Activated CD4-positive, alpha-beta T cell treated with anti-CD3 and anti-CD28 coated beads, Interleukin-2, amount 50 U/mL, for 16 hours (primary cell): Measurements from ENCODE around the gene HS3ST3B1.

Source experiments
- DNase-seq: peaks from one replicate; pipeline ENCODE4 v3.0.0-alpha.2; 2020

Gene HS3ST3B1

DNA sequence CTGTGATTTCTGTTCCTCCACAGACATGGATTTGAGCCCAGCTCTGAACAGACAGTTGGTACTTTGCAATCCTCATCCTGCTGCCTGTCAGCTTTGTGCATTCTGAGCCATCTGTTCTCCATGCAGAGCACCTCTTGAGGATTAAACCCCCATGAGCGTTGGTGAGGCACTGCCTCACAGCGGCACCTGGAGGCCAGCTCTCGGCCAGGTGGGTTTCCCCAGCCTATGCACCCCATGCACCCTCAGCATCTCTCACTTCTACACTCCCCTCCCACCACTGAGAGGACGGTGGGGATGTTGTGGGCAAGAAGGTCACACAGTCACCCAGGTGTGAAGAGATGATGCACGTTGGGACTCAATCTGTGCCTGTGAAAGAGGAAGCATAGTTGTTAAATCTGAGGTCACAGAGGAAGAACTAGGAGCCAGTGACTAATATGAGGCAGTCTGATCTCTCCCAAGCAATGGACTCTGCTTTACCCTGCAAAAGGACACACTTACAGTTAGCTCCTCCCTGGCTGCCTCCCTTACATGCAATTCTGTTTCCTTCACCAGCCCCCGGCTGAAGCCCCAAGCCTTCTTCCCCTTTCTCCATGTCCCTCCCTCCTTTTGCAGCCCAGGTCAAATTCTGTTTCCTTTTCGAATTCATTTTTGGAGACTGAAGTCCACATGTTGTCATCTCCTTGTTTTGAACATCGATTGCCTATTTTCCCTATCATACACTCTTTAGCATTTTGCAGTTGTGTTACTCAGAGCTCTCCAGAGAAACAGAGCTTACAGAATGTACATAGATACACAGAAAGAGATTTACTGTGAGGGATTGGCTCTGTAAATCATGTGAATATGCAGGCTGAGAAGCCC lies 58.5 kb downstream of the HS3ST3B1 start:
- peak; percentile 52 for DNase-seq

DNA sequence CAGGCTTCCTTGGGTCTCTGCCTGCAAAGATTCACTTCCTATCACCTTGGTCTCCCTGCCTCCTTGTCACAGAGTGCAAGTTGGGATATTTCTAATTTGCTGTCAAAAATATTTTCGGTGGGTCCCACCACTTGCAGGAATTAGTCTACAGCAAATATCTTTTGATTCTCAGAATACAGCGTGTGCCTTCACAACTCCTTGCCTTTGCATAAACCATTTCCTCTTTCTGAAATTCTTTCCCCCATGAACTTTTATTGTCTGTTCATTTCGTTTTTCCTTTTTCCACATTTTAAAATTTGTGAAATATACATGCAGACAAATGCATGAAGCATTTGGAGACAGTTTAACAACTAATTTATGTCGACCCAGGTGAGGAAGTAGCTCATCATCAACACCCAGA lies 60.0 kb downstream of the HS3ST3B1 start:
- DNase-seq = no peak

DNA sequence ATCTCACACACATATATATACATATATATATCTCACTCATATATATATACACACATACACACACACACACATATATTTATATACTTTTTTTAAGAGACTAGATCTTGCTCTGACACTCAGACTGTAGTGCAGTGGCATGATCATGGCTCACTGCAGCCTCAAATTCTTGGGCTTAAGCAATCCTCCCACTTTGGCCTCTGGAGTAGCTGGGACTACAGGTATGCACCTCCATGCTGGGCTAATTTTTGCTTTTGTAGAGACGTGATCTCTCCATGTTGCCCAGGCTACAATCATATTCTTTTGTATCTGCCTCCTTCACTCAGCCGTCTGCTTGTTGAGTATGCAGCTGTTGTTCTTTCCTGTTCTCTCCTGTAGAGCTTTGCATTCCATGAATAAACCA lies 60.6 kb downstream of the HS3ST3B1 start:
- DNase-seq = no peak

DNA sequence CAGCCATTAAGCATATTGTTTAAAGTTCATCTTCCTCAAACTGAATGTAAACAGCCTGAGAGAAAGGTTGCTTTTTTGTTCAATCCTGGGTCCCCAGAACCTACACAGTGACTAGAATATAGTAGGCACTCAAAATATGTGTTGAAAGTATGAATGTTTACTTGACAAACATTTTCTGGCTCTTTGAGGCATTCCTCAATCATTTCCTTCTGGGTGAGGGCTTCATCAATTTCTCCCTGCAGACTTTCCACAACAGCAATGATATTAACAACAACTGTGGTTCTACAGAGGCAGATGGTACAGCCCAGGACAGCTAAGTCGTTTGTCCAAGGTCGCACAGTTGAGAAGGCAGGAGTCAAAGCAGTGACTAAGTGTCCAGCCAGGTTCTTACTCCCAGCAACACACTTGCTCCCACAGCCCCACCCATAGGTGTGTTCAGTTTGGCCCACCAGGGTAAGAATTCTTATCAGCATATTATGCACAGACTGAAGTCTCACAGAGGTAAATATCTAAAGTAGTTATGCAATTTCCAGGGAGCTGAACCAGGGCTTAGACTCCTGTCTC lies 61.1 kb downstream of the HS3ST3B1 start:
- DNase-seq = no peak

DNA sequence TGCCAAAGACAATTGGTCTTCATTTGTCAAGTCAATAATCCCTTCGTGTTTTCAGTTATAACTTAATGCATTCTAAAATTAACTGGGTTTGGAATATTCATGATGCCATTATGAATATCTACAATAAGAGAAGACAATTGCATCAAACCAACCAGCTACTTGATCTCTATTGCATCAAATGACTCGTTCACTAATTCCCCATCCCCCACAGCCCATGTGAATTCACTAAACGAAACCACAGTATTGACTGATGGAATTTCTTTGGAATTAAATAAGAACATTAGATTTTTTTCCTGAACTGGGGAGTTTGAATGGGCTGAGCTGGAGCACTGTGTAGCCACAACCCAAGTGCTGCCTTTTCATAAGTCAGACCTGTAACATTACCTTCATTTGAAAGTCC lies 65.3 kb downstream of the HS3ST3B1 start:
- no peak for DNase-seq

DNA sequence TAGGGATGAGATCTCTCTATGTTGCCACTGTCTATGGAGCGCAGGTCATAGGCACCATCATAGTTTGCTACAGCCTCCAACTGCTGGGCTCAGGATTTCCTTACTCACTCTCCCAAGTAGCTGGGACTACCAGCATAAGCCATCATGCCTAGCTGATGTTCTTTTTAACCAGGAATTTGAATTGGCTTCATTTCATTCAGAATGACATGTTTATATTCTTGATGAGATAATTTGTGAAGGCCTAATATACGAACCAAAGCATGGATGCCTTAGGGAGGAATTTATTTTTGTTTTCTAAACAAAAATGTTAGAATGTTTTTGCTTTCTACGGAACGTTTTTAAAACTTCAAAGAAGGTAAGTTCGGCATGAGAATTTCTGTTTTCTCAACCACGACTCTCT lies 71.6 kb downstream of the HS3ST3B1 start:
- no peak for DNase-seq

DNA sequence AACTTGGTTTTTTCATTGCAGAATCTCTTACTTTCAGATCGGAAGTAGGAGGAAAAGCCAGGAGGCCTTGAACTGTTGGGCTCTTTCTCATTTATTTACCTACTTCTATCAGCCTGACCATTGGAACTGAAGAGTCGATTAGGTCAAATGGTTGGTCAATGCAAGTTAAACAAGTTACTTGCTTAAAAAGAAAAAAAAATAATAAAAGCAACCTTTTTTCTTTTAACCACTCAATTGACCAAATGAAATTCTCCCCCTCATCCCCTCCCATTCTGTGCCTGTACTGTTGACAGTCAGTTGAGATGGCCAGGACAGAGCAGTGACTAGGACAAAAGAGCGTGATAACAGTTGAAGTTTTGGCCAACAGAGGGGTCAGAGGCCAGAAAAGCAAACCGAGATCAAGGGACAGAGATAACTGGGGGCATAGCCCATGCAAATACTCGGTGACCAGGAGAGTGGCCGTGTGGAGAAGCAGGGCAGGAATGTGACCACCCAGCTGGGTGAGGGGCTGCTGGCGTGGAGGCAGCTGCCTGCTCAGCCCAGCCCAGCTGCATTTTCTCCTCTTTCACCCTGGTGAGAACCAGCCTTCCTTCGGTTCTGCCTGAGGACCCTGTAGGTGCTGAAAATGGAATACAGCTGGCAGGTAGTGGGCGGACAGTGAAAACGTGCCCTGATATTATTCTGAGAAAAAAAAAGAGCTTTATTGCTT lies 72.2 kb downstream of the HS3ST3B1 start:
- no peak for DNase-seq

DNA sequence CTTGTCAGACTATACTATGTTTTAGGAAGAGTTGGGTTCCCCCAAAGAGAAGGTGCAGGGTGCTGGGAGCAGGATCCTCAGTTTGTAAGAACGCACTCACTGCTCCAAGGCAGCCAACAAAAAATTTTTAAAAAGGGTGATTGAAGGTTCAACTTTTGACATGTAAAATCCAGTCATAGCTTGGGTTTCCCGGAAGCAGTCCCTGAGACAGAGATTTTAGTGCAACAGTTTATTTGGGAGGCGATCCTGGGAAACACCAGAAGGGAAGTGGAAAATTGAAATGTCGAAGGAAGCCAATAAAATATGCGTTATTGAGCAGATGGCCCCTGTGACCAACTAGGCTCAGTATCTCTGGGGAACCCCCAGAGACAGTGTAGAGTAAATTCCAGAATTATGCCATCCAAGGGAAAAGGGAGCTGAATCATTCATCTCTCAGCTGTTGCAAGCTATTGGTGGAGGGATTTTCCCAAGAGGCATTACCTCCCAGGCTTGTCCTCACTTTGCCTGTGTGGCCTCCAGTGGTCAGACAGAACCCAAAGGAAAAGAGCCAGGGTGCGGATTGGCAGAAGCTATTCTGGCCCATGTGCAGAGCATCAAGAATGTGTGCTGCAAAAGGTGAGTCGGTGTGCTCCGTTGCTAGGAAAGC lies 72.9 kb downstream of the HS3ST3B1 start:
- no peak for DNase-seq

DNA sequence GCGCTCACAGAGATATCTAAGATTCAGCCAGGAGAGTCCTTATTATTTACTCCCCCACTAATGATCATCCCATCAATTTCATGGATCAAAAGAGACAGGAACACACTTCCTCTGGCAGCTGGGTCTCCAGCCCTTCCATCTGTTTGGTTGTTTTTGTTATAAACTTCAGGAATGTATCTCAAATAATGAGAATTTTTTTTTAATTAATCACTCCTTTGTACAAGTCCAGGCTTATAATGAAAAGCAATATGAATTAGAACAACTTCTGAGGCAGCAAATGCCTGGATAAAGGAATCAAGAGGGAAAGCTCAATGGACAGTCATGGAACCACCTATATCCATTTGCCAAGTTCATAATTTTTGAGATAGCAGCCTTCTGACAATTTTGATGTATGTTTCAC lies 73.4 kb downstream of the HS3ST3B1 start:
- DNase-seq = no peak

DNA sequence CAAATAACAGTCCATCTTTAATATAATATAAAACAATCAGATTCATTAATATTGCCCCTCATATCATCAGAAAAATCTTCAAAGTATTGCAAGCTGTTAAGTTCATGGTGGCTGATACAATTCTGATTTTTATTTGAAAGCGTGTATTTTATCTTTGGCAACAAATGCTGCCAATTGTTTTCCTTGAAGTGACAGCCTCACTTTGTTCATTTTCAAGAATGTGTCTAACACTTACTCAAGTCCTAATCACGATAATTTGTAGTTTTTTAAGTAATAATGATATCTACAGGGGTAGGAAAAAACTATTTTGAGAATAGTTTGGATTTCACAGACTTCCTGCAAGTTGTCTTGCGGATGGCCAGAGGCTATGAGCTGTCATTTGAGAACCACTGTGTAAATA lies 75.8 kb downstream of the HS3ST3B1 start:
- no peak for DNase-seq

DNA sequence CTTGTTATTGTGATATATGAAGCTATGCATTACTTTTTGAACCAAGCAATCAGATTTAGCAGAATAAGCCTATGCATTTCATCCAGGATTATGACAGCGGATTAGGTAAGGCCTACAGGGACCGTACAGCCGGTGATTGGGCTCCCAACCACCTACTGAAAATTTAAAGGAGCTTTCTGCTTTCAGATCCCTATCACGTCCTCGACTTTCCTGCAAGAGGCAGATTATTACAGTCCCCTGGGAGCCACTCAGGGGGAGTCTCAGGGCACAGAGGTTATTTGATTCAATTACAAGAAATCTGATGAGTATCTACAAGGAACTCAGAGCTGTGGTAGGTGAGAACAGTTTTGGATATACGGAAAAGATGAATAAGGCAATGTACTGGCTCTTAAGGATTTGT lies 80.7 kb downstream of the HS3ST3B1 start:
- DNase-seq = no peak

DNA sequence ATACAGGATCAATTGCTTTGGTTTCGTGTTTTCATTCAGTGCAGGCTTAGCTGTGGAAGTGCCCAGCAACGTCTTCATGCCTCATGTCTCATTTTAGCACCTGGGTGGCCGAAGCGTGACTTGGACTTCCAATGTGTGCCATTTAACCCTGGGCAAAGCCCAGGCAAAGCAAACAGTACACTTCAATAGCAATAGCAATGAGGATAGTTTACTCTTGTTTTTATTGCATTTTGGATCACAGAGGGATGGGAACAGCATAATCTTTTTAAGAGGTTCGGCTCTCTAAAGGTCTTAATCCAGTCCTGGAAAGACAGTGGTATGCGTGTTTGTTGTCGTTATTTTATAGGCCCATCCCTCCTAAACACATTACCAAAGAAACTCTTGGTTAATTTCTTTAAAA lies 86.2 kb downstream of the HS3ST3B1 start:
- no peak for DNase-seq

DNA sequence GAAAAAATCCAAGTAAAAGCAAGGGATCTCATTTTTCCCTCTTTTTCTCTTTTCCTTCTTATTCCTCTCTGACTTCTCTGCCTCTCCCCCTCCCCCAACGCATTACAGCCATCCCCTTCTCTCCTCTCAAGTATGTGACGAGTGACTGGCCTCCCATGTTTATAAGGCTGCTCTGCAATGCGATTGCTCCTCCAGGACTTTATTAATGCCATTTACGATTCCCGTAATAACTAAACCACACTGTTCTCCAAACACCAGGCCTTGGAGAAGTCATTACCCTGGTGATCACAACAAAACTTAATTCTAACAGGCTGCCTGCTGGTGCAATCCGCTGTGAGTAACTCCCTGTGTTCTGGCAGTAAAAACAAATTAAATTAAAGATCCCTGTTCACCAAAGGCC lies 88.8 kb downstream of the HS3ST3B1 start:
- DNase-seq = no peak

DNA sequence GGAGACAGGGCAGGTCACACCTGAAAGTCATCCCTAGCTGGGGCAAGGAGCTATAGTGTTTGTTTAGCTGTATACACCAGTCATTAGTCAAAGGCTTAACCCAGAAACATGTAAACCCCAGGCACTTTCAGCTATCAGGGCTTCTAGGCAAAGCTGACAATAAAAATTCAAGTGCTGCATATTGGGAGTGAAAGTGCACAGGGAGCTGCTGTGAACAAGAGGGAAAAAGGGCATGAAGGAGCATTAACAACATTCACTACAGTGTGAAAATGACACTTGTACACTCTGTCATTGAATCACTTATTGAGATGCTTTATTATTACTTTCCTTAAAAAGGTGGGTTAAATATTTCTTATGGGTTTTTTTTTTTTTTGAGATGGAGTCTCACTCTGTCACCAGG lies 92.8 kb downstream of the HS3ST3B1 start:
- DNase-seq = no peak

DNA sequence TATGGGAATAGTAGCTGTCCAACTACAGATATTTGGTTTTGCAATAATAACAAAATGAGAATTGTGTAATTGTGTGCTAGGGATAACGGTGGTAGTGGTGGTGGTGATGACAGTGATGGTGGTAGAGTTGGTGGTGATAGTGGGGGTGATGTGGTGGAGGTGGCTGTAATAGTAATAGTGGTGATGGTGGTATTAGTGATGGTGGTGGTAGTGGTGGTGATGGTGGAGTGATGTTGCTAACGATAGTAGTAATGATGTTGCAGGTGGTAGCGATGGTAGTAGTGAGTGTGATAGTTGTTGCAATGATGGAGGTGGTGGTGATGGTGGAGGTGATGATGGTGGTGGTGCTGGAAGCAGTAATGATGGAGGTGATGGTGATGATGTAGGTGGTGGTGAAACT lies 94.4 kb downstream of the HS3ST3B1 start:
- DNase-seq = no peak

DNA sequence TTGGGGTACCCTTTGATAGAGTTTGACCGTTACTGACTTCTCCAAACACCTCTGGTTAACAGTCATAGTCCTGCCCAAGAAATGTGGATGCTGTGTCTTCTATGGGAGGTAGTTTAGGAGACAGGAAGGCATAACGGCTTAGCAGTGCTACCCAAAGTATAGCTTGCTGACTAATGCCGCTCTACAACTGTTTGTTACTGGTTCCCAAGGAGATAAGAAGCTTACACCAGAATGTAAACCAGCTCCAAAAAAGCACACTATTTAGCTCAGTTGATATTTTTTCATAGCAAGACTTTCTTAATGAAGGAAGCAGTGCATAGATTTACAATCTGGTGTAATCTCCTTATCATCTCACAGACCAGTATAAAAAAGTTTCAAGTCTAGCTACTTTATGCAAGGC lies 95.7 kb downstream of the HS3ST3B1 start:
- no peak for DNase-seq

DNA sequence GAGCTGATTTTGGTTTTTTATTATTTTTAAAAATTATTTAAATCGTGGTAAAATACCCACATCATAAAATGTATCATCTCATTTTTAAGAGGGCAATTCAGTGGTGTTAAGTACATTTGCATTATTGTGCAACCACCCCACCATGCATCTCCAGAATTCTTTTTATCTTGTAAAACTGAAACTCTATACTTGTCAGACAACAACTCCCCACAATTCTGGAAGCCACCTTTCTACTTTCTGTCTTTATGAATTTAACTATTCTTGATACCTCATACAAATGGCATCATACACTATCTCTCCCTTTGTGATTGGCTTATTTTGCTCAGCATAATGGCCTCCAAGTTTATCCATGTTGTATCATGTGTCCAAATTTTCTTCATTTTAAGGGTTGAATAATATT lies 97.9 kb downstream of the HS3ST3B1 start:
- peak; percentile 9 for DNase-seq
